NCI-H1105 (cell line): ENCODE data around the gene CNOT6.
"Not testable (repeated sequence)": the region's sequence is repeated elsewhere in the genome, so short reads cannot be mapped to it uniquely, and the experiment has no call there.

Source experiments
- DNase-seq: peaks from one replicate; lab custom pipeline; 2025; lab: John Stamatoyannopoulos, UW

The CNOT6 gene

GRCh38 chr5:180494060-180494509 is at the start of gene CNOT6:
Gene CNOT6, plus strand, starts transcription at chr5:180494379. Its CDS starts 34,898 bp downstream, at chr5:180529277.
- peak; percentile 70 for DNase-seq

- DNase-seq, result no peak
These were observed 39.4 kb upstream of the CNOT6 start for GRCh38 chr5:180454752-180455151.

DNA sequence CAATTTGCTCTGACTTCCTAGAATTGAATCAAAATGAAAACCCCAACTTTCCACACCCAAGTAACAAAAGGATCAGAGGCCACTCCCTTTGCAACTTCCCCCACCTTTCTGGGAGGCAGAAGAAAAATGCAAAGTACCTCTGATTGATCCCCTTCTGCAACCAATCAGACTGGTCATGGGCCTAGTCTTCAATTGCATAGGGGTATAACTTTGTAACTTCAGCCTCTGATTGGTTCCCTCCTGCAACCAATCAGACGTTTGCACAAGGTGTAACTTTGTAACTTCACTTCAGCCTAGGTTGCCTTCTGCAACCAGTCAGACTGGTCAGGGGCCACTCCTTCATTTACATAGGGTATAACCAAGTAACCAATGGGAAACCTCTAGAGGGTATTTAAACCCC is 38.3 kb upstream of the CNOT6 start:
- DNase-seq, result no peak

DNA sequence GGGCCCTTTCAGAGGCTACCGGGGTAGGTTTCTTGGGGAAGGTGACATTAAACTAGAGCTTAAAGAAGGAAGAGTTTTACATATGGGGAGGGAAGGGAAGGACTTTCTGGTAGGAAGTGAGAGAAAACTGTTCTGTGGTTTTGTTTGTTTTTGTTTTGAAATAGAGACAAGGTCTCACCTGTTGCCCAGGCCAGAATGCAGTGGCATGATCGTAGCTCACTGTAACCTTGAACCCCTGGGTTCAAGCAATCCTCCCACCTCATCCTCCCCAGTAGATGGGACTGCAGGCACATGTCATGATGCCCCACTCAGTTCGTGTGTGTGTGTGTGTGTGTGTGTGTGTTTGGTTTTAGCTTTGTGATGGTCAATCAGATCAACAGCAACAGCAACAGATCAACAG is 37.4 kb upstream of the CNOT6 start:
- no peak for DNase-seq

DNA sequence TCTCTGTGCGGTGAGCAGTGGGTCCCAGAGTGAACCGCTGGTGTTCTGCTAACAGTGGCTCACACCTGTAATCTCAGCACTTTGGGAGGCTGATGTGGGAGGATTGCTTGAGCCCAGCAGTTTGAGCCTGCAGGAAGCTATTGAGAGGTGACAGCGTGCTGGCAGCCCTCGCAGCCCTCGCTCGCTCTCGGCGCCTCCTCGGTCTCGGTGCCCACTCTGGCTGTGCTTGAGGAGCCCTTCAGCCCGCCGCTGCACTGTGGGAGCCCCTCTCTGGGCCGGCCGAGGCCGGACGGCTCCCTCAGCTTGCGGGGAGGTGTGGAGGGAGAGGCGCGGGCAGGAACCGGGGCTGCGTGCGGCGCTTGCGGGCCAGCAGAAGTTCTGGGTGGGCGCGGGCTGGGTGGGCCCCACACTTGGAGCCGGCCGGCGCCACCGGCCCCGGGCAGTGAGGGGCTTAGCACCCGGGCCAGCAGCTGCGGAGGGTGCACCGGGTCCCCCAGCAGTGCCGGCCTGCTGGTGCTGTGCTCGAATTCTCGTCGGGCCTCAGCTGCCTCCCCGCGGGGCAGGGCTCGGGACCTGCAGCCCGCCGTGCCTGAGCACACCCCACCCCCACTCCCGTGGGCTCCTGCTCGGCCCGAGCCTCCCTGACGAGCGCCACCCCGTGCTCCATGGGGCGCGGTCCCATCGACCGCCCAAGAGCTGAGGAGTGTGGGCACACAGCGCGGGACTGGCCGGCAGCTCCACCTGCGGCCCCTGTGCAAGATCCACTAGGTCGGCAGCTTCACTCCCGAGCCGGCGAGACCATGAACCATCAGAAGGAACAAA is 35.1 kb upstream of the CNOT6 start:
- not testable (repeated sequence) for DNase-seq

GRCh38 chr5:180459674-180460142 is 34.5 kb upstream of the CNOT6 start:
- DNase-seq, result not testable (repeated sequence)

DNA sequence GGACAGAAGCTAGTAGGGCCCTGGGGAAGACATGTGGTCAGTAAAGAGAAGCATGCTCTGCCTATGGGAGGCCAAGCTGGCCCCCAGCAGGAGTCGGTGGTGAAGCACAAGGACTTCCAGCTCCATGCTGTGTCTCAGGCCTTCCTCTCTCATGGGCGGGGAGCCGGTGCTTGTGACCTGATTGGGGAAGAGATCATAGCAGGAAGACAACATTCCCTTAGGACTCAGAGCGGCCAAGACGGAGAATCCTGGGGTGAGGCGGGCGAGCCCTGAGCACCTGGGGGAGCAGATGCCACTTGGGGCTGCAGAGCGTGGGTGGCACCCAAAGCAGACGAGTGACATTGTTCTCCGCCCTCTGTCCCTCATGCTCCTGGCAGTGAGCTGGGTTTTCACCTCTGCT is 33.3 kb upstream of the CNOT6 start:
- no peak for DNase-seq

- no peak for DNase-seq
These were observed 32.9 kb upstream of the CNOT6 start for GRCh38 chr5:180461303-180461702.

DNA sequence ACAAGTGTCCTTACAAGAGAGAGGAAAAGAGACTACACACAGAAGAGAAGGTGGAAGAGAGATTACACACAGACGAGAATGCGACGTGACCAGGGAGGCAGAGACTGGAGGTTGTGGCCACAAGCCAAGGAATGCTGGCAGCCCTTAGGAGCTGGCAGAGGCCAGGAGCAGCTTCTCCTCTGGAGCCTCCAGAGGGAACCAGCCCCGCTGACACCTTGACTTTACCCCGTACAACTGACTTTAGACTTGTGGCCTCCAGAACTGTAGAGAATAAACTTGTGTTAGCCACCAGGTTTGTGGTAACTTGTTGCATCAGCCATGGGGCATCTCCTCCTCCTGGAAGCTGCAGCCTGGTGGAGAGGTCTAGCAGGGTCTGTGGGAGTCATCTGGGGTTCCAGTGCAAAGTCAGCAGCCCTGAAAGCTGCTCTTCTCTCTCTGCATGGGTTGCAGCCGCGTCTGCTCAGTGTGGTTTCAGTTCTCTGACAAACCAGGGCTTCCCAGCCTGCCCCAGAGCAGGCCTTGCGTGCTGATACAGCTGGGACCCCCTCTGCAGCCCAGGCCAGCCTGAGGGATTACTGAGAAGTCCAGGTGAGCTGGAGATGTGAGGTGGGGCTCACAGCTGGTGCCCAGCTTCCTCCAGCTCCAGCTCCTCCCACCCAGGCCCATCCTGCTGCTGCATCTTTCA is 30.8 kb upstream of the CNOT6 start:
- DNase-seq, result no peak

DNA sequence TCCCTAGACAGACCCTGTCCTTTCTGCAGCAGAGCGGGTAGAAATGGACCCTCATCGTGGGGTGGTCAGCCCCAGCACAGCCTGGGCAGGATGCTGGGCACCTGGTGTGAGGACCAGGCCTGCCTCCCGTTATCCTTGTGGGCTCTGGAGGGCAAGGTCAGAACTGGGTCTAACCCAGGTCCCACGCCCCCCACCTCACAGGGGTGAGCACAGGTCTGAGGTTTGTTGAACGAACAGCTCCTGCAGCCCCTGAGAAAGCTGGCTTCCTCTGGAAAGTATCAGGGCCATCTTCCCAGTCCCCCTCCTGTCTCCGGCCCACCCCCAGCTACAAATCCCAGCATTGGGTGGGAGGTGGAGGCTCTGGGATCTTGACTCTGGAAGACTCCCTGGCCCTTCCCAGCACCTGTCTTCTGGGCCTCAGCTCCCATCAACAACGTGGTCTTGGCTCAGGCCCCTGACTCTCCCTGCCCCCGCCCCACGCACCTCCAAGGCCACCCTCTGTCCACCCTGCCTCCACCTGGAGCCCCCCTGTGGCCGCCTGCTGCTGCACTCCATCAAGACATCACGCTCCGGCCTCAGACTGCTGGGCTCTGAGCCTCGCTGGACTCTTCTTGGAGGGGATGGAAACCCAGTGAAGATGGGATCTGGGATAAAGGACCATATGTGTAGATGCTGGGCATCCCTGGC is 30.1 kb upstream of the CNOT6 start:
- DNase-seq, result no peak

DNA sequence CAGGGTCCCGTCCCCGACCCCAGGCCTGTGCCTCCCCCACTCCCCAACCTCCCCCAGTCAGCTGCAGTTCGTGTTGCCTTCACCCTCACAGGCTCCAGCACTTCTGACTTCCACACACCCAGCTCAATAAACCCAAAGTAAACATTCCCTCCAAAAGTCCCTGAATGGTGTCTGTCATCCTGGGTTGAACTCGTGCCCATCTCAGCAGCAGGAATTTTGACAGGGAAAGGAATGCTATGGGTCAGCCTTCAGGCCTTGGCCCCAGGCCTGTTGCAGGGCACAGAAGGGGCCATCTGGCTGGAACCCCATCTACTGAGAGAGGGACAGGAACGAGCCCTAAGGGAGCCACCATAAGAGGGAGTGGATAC is 29.6 kb upstream of the CNOT6 start:
- no peak for DNase-seq

DNA sequence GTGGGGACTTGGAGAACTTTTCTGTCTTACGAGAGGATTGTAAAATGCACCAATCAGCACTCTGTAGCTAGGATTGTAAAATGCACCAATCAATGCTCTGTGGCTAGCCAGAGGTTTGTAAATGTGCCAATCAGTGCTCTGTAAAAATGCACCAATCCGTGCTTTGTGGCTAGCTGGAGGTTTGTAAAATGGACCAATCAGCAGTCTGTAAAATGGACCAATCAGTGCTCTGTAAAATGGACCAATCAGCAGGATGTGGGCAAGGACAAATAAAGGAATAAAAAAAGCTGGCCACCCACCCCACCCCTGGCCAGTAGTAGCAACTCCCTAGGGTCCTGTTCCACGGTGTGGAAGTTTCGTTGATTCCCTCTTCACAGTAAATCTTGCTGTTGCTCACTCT is 29.1 kb upstream of the CNOT6 start:
- not testable (repeated sequence) for DNase-seq

DNA sequence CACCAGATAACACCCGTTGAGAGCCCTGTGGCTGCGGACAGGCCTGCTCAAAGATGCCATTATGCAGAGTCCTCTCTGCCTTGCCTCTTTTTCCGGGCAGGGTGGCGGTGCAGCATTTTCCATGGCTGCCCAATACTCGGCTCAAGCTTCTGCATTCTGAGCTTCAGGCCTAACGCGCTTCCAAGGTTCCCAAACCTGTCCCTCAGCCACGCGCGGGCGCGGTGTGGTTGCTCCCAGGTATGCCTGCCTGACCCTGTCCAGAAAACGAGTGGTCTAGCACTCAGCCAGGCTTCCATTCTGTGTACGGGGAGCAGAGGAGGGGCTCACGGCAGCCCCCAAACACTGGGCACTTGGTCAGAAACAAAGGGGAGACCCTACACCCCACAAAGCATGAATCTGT is 27.9 kb upstream of the CNOT6 start:
- no peak for DNase-seq

DNA sequence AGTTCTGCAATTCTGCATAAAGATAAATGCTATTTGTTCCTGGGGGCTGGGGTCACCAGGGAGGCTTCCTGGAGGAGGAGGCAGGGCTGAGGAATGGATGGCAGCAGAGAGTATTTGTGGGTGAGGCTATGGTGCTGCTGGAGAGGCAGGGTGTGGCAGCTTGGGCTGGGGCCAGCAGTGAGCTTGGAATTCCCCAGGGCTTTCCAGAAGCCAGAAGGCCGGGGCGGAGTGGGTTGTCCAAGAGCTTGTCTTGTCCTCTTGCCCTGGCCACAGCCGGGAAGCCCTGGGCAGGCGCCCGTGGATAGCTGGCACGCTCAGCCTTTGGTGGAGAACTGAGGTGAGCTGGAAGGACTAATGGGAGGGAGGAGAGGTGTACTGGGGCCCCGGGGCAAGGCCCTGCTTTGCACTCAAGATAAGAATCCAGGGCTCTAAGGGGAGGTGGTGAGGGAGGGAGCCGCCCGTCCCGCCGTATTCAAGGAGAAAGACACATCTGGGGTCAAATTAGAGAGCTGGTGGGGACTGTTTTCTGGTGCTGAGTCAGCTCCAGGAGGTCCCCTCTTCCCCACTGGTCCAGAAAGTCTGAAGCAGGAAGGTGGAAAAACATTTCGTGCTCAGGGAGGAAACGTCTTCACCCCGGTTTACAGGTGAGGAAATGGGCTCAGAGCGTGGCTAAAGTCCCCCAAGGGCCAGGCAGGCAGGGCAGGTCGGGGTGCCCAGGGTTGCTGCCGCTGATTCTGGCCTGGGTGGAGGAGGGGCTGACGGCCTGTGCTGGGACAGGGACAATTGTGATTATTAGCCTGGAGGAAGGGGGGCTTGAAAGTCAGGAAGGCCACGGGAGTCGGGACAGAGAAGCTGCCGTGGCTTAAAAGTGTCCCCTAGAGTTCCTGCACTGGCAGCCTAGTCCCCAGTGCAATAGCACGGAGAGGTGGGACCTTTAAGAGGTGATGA is 26.9 kb upstream of the CNOT6 start:
- DNase-seq, result no peak

DNA sequence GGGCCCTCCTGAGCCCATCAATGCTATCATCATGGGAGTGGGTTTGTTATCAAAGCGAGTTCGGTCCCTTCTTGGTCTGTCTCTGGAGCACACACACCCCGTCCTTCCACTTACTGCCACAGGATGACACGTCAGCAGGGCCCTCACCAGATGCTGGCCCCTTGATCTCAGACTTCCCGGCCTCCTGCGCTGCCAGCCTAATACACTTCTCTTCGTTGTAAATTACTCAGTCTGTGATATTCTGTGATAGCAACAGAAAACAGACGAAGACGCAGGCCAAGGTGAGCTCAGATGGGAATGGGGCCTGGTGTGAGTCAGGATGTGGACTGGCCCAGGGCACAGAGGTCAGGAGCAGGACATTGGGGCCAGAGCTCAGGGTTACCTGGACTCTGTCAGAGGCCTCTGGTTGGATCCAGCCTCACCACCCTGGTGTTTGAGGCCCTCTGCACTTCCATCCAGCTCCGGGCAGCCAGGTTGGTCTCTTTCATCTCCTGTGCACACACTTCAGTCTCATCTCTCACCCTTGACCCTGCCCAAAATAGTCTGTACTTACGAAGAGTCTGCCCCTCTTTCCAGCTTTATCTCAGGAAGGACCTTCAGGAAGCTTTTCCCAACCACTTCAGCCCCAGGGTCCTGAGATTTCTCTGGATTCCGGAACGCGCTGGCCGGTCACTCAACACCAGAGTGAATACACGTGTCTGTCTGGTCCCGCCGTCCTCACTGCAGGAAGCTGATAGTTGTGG is 26.0 kb upstream of the CNOT6 start:
- DNase-seq, result no peak

DNA sequence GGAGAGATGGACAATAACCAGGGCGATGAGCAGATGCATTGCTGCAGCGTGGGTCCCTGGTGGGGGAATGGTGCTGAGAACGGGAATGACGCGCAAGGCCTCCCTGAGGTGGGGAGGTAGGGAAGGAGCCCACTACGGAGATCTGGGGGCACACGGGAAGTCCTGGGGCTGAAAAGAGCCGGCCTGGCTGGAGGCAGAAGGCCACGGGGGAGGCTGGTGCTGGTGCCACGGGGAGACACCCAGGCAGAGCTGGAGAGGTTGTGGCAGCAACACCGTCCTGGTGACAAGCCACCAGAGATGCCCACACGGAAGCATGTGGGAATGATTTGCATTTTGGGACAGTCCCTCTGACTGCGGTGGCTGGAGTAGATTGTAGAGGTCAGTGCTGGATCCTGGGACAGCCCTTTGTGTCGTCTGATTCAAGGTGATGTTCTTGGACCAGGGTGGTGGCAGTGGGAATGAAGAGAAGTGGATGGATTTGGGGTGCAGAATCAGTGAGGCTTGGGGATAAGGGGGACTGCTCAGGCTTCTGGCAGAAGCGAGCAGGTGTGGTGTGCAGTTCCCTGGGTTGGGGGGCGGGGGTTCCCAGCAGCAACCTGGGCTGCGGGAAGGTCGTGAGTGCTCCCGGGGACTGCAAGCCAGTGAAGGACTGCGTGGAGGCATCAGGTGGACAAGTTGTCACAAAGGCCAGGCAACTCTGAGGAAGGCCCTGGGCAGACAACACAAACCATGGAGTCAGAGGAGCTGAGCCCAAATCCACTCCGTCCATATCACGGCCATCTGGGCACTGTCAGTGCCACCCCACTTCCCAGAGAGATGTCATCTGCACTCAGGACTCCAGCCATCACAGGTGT is 25.2 kb upstream of the CNOT6 start:
- DNase-seq, result no peak

GRCh38 chr5:180469586-180469865 is 24.7 kb upstream of the CNOT6 start:
- no peak for DNase-seq

DNA sequence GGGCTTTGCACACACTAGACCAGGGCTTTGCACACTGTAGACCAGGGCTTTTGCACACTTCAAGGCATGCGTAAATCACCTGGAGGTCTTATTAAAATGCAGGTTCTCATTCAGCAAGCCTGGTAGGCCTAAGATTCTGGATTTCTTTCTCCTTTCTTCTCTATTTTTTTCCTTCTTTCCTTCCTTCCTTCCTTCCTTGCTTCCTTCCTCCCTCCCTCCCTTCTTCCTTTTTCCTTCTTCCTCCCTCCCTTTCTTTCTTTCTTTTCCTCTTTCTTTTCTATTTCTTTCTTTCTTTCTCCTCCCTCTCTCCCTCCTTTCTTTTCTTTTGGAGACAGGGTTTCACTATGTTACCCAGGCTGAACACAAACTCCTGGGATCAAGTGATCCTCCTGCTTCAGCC is 24.3 kb upstream of the CNOT6 start:
- no peak for DNase-seq

GRCh38 chr5:180470361-180470760 is 23.8 kb upstream of the CNOT6 start:
- no peak for DNase-seq

GRCh38 chr5:180470966-180471582 is 23.1 kb upstream of the CNOT6 start:
- no peak for DNase-seq
